Keratinocyte (primary cell): ENCODE data around the gene PRKRA. TPM values are rescaled to one million over a fixed set of nuclear protein-coding genes. Genes with fewer than 3 reads are reported as not detected.

ENCODE experiments used
- DNase-seq: peaks from one replicate; pipeline ENCODE4 v3.0.0-alpha.2; 2011; ENCODE audit warnings: low read depth, missing footprints, low spot score
- FAIRE-seq: peaks from 2 replicates; lab custom pipeline; 2011; peaks lifted over from hg19 to GRCh38; lab: Jason Lieb, UNC
- H2AFZ ChIP-seq: 2 replicates; pipeline ENCODE4 v1.6.0; 2012; ENCODE audit warnings: low read length, control low read depth, inconsistent platforms; ENCODE audit not compliant: control insufficient read depth
- H3K27ac ChIP-seq: 2 replicates; pipeline ENCODE4 v1.5.1; 2011; ENCODE audit warnings: low read length; ENCODE audit not compliant: control insufficient read depth, insufficient read depth
- H3K27me3 ChIP-seq: 3 replicates; pipeline ENCODE4 v1.6.0; 2011; ENCODE audit warnings: low read length; ENCODE audit not compliant: control insufficient read depth, insufficient read depth; ENCODE audit errors: extremely low read depth
- H3K36me3 ChIP-seq, 2 experiments: 2 replicates in 1 of 2; 3 replicates in 1 of 2; pipeline ENCODE4 v1.5.1; 2011; ENCODE audit warnings: low read length in 2 of 2, mild to moderate bottlenecking in 1 of 2; ENCODE audit not compliant: control insufficient read depth in 2 of 2, insufficient read depth in 2 of 2; ENCODE audit errors: extremely low read depth in 1 of 2
- H3K4me1 ChIP-seq: 3 replicates; pipeline ENCODE4 v1.5.1; 2011; ENCODE audit warnings: low read length; ENCODE audit not compliant: control insufficient read depth, insufficient read depth; ENCODE audit errors: extremely low read depth
- H3K4me2 ChIP-seq: 3 replicates; pipeline ENCODE4 v1.6.0; 2011; ENCODE audit warnings: low read depth, low read length; ENCODE audit not compliant: control insufficient read depth, insufficient read depth; ENCODE audit errors: extremely low read depth
- H3K4me3 ChIP-seq, 3 experiments: fragments of 200-600 bp in 1 of 3; sonication (generic) in 1 of 3; 2 replicates in 2 of 3; 3 replicates in 1 of 3; pipeline ENCODE4 v1.5.1; 2011 to 2016; ENCODE audit warnings: low read length in 3 of 3, mild to moderate bottlenecking in 3 of 3, control low read depth in 2 of 3, inconsistent platforms in 1 of 3, low read depth in 1 of 3, mixed read lengths in 1 of 3, mixed run types in 1 of 3, moderate library complexity in 1 of 3; ENCODE audit not compliant: control insufficient read depth in 2 of 3, insufficient read depth in 2 of 3; ENCODE audit errors: extremely low read depth in 1 of 3
- H3K79me2 ChIP-seq: 2 replicates; pipeline ENCODE4 v1.6.0; 2012; ENCODE audit warnings: low read length; ENCODE audit not compliant: control insufficient read depth, insufficient read depth
- H3K9ac ChIP-seq: 3 replicates; pipeline ENCODE4 v1.6.0; 2011; ENCODE audit warnings: low read length; ENCODE audit not compliant: control insufficient read depth, insufficient read depth; ENCODE audit errors: extremely low read depth
- H3K9me1 ChIP-seq: 3 replicates; pipeline ENCODE4 v1.6.0; 2011; ENCODE audit warnings: low read length; ENCODE audit not compliant: control insufficient read depth, insufficient read depth; ENCODE audit errors: extremely low read depth
- H3K9me3 ChIP-seq: 2 replicates; pipeline ENCODE4 v1.5.1; 2012; ENCODE audit warnings: low read depth, low read length; ENCODE audit not compliant: control insufficient read depth
- H4K20me1 ChIP-seq: 3 replicates; pipeline ENCODE4 v1.6.0; 2011; ENCODE audit warnings: low read length; ENCODE audit not compliant: control insufficient read depth, insufficient read depth; ENCODE audit errors: extremely low read depth
- EZH2 ChIP-seq: IDR thresholded peaks from one replicate; pipeline ENCODE4 v1.6.1; 2012; ENCODE audit warnings: inconsistent platforms, mild to moderate bottlenecking, low read length, moderate library complexity
- dilution Hi-C: fragments of 300-500 bp; cut with MboI; formaldehyde crosslinking; loops from one replicate; pipeline ENCODE4 v1.7.0; 2020; ENCODE audit warnings: low sequenced_read_pairs; ENCODE audit not compliant: extremely low pct_ligation_motif_present
- polyA plus RNA-seq, 5 experiments: library from polyadenylated mRNA; depleted of rRNA in 3 of 5; stranded (reverse) in 3 of 5; stranded (forward) in 1 of 5; unstranded in 1 of 5; fragments of >200 nt; gene quantifications; 1 replicate in 1 of 5; 2 replicates in 3 of 5; 3 replicates in 1 of 5; pipeline versions ENCODE4 v1.2.1 to v1.2.3, GENCODE V29; 2011 to 2012; ENCODE audit warnings: missing spikeins in 2 of 5, low read depth in 1 of 5, low replicate concordance in 1 of 5
- TF ChIP-seq, protein P1 (sequence below), 3 experiments: IDR thresholded peaks in 1 of 3; conservative IDR thresholded peaks in 1 of 3; optimal IDR thresholded peaks in 1 of 3; 2 replicates in 2 of 3; 3 replicates in 1 of 3; pipeline versions ENCODE3 to v1.5.1; 2011; ENCODE audit warnings: low read length in 3 of 3, mild to moderate bottlenecking in 3 of 3, moderate library complexity in 2 of 3, control low read depth in 1 of 3, inconsistent platforms in 1 of 3; ENCODE audit not compliant: insufficient read depth in 2 of 3; ENCODE audit errors: extremely low read depth in 1 of 3

PRKRA gene
- polyA plus RNA-seq, 1 donor (not counting 4 experiments of a cell fraction or from before 2014, with no cell fraction given), result 38.4 TPM

DNA sequence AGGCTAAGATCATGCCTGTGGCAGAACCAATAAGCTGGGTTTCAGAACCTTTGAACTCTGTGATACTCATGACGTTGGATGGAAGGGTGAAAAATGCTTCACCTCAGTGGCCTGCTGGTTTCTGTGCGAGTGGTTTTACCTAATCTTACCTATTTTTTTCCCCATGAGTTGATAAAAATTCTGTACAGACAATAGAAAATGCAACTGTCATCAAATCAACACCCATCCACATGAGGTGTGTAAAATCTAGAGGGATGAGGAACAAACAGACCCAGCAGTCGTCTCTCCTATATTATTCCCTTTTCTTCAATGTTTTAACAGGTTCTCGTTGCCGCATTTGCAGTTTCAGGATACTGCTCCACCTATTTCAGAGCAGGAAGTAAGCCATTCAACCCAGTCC is 67.3 kb downstream of the PRKRA start:
- Histone ChIP-seq H3K79me2 (no peaks in the 10 kb centered on the region), H2AFZ (no peak overlapping the region), H3K27me3 (no peaks in the 10 kb centered on the region), H3K27ac (no peak overlapping the region), H4K20me1 (no peaks in the 10 kb centered on the region), H3K36me3 (peaks cover 3 to 7% of the 10 kb centered on the region in 2 experiments), H3K4me1 (no peaks in the 10 kb centered on the region), H3K4me3 (no peak overlapping the region), H3K9ac (no peak overlapping the region), H3K4me2 (no peak overlapping the region), H3K9me3 (no peaks in the 10 kb centered on the region), H3K9me1 (no peaks in the 10 kb centered on the region)
- DNase-seq (no peak), FAIRE-seq (no peak)
- dilution Hi-C loops, result no loop called here
- TF ChIP-seq, protein P1, sequence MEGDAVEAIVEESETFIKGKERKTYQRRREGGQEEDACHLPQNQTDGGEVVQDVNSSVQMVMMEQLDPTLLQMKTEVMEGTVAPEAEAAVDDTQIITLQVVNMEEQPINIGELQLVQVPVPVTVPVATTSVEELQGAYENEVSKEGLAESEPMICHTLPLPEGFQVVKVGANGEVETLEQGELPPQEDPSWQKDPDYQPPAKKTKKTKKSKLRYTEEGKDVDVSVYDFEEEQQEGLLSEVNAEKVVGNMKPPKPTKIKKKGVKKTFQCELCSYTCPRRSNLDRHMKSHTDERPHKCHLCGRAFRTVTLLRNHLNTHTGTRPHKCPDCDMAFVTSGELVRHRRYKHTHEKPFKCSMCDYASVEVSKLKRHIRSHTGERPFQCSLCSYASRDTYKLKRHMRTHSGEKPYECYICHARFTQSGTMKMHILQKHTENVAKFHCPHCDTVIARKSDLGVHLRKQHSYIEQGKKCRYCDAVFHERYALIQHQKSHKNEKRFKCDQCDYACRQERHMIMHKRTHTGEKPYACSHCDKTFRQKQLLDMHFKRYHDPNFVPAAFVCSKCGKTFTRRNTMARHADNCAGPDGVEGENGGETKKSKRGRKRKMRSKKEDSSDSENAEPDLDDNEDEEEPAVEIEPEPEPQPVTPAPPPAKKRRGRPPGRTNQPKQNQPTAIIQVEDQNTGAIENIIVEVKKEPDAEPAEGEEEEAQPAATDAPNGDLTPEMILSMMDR (optimal IDR thresholded peaks at IDR 0.05 in 1 of 3, IDR thresholded peaks at IDR 0.05 in 1 of 3, conservative IDR thresholded peaks at IDR 0.05 in 1 of 3; ENCODE audit: extremely low read depth in 1 of 3, insufficient read depth in 2 of 3, low read length in 3 of 3), result no peak
- no peak for TF ChIP-seq EZH2

Other genes starting within 250 kb of the PRKRA start
- 1.0 to 4.1 TPM (median 3.5 TPM) in 3 replicates for gene PJVK, start 203 bp upstream of the PRKRA start, polyA plus RNA-seq
- gene FKBP7, start 27.4 kb upstream of the PRKRA start, polyA plus RNA-seq, result 1.2 to 2.4 TPM (median 1.9 TPM) in 3 replicates
- gene PLEKHA3, start 29.3 kb upstream of the PRKRA start, polyA plus RNA-seq, result 8.9 to 15.8 TPM (median 15.6 TPM) in 3 replicates